Mesenchymal stem cell (in vitro differentiated cells and primary cell): ENCODE data around the gene ARSG.

Experiments used
- DNase-seq: peaks from one replicate; pipeline ENCODE4 v3.0.0-alpha.2; 2013
- H2AFZ ChIP-seq: one replicate; pipeline ENCODE4 v1.6.1; 2013; ENCODE audit warnings: low read depth, mild to moderate bottlenecking, control low read depth, inconsistent platforms, low read length, moderate library complexity
- H2AK5ac ChIP-seq: 2 replicates; pipeline ENCODE4 v1.6.1; 2013; ENCODE audit warnings: low read length, moderate library complexity, mild to moderate bottlenecking, inconsistent platforms; ENCODE audit not compliant: severe bottlenecking
- H2BK120ac ChIP-seq: one replicate; pipeline ENCODE4 v1.6.1; 2013; ENCODE audit warnings: low read depth, mild to moderate bottlenecking, inconsistent platforms, low read length, moderate library complexity
- H2BK12ac ChIP-seq, 2 experiments: one replicate each; pipeline ENCODE4 v1.6.1; 2013; ENCODE audit warnings: inconsistent platforms in 2 of 2, low read length in 2 of 2, mild to moderate bottlenecking in 2 of 2, moderate library complexity in 2 of 2, control low read depth in 1 of 2
- H2BK15ac ChIP-seq: one replicate; pipeline ENCODE4 v1.6.1; 2013; ENCODE audit warnings: mild to moderate bottlenecking, low read depth, inconsistent platforms; ENCODE audit not compliant: poor library complexity, severe bottlenecking
- H2BK5ac ChIP-seq: 2 replicates; pipeline ENCODE4 v1.6.1; 2013; ENCODE audit warnings: low read depth, mild to moderate bottlenecking, low read length, control low read depth, inconsistent platforms; ENCODE audit not compliant: poor library complexity, severe bottlenecking
- H3K14ac ChIP-seq, 2 experiments: one replicate each; pipeline ENCODE4 v1.6.1; 2013; ENCODE audit warnings: inconsistent platforms in 2 of 2, low read length in 2 of 2, control low read depth in 1 of 2, mild to moderate bottlenecking in 1 of 2, moderate library complexity in 1 of 2
- H3K18ac ChIP-seq, 2 experiments: one replicate each; pipeline ENCODE4 v1.6.1; 2013; ENCODE audit warnings: inconsistent platforms in 2 of 2, low read length in 2 of 2, control low read depth in 1 of 2, low read depth in 1 of 2, mild to moderate bottlenecking in 1 of 2
- H3K23ac ChIP-seq, 2 experiments: one replicate each; pipeline ENCODE4 v1.6.1; 2013; ENCODE audit warnings: inconsistent platforms in 2 of 2, low read length in 2 of 2, mild to moderate bottlenecking in 2 of 2, moderate library complexity in 2 of 2, control low read depth in 1 of 2
- H3K27ac ChIP-seq: 2 replicates; pipeline ENCODE4 v1.5.1; 2013; ENCODE audit warnings: mild to moderate bottlenecking, moderate library complexity, low read length, control low read depth, inconsistent platforms; ENCODE audit not compliant: poor library complexity, severe bottlenecking
- H3K27me3 ChIP-seq, 2 experiments: 2 replicates each; pipeline versions ENCODE4 v1.6.1 to v1.7.0; 2013; ENCODE audit warnings: low read length in 2 of 2, mild to moderate bottlenecking in 2 of 2, moderate library complexity in 2 of 2, control low read depth in 1 of 2, inconsistent platforms in 1 of 2; ENCODE audit not compliant: control insufficient read depth in 1 of 2, insufficient read depth in 1 of 2
- H3K36me3 ChIP-seq, 2 experiments: 2 replicates each; pipeline versions ENCODE4 v1.6.1 to v1.7.0; 2013; ENCODE audit warnings: low read length in 2 of 2, control low read depth in 1 of 2, inconsistent platforms in 1 of 2, low read depth in 1 of 2, mild to moderate bottlenecking in 1 of 2; ENCODE audit not compliant: insufficient read depth in 2 of 2, control insufficient read depth in 1 of 2
- H3K4ac ChIP-seq, 2 experiments: one replicate each; pipeline ENCODE4 v1.6.1; 2013; ENCODE audit warnings: inconsistent platforms in 2 of 2, low read length in 2 of 2, mild to moderate bottlenecking in 2 of 2, moderate library complexity in 2 of 2, control low read depth in 1 of 2, low read depth in 1 of 2
- H3K4me1 ChIP-seq: 2 replicates; pipeline ENCODE4 v1.6.1; 2013; ENCODE audit warnings: low read depth, low read length, control low read depth; ENCODE audit not compliant: control insufficient read depth, insufficient read depth
- H3K4me2 ChIP-seq: 2 replicates; pipeline ENCODE4 v1.6.1; 2013; ENCODE audit warnings: low read length, mild to moderate bottlenecking, inconsistent platforms; ENCODE audit not compliant: poor library complexity, severe bottlenecking
- H3K4me3 ChIP-seq, 2 experiments: 2 replicates each; pipeline versions ENCODE4 v1.5.1 to v1.7.0; 2013; ENCODE audit warnings: low read length in 2 of 2, mild to moderate bottlenecking in 2 of 2, control low read depth in 1 of 2, low read depth in 1 of 2; ENCODE audit not compliant: insufficient read depth in 1 of 2
- H3K79me1 ChIP-seq: replicated peaks from 2 replicates; pipeline ENCODE4 v1.6.1; 2013; ENCODE audit warnings: mild to moderate bottlenecking, control low read depth, low read length, inconsistent platforms; ENCODE audit not compliant: poor library complexity, severe bottlenecking
- H3K9ac ChIP-seq: 2 replicates; pipeline ENCODE4 v1.7.0; 2013; ENCODE audit warnings: mild to moderate bottlenecking, low read length, moderate library complexity
- H3K9me3 ChIP-seq: 2 replicates; pipeline ENCODE4 v1.7.0; 2013; ENCODE audit warnings: mild to moderate bottlenecking, low read length; ENCODE audit not compliant: control insufficient read depth
- H4K8ac ChIP-seq: one replicate; pipeline ENCODE4 v1.6.1; 2013; ENCODE audit warnings: inconsistent platforms, mild to moderate bottlenecking, low read length, moderate library complexity
- H4K91ac ChIP-seq: one replicate; pipeline ENCODE4 v1.6.1; 2013; ENCODE audit warnings: mild to moderate bottlenecking, low read length, inconsistent platforms
- WGBS: methylation state at CpG from one replicate; pipeline ENCODE4 v1.1.7; 2013; ENCODE audit warnings: mixed read lengths; 5-methylcytosine and 5-hydroxymethylcytosine counted together

The ARSG gene

DNA sequence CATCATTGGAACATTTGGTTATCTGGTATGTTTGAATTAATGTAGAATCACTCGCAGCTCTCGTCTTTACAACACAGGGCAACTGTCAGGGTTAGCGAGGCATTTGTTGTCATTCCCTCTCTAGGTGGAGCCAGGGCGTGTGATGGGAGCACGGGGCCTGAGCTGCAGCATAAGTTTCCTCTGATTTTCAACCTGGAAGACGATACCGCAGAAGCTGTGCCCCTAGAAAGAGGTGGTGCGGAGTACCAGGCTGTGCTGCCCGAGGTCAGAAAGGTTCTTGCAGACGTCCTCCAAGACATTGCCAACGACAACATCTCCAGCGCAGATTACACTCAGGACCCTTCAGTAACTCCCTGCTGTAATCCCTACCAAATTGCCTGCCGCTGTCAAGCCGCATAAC lies 128.8 kb downstream of the ARSG start:
- Histone ChIP-seq H2BK15ac (no peak overlapping the region), H2AFZ (no peak overlapping the region), H3K4ac (no peak overlapping the region), H3K23ac (no peak overlapping the region), H3K79me1 (no peaks in the 10 kb centered on the region), H2BK120ac (no peak overlapping the region), H2BK12ac (no peak overlapping the region), H3K9me3 (peaks cover 37% of the 10 kb centered on the region), H3K36me3 (peaks cover 34 to 65% of the 10 kb centered on the region in 2 experiments), H4K91ac (no peak overlapping the region), H3K4me3 (no peak overlapping the region), H3K14ac (no peak overlapping the region), H4K8ac (no peak overlapping the region), H3K27me3 (no peaks in the 10 kb centered on the region), H3K4me2 (no peak overlapping the region), H2AK5ac (no peak overlapping the region), H3K9ac (no peak overlapping the region), H2BK5ac (no peak overlapping the region), H3K18ac (no peak overlapping the region), H3K4me1 (no peaks in the 10 kb centered on the region), H3K27ac (no peak overlapping the region)
- DNase-seq: no peak
- whole genome bisulfite sequencing: 94% methylated on average over 12 of the region's 14 CpGs

GRCh38 chr17:68421486-68421885 lies 130.2 kb downstream of the ARSG start:
- H2BK120ac ChIP-seq: no peak overlapping the region
- H3K4me1 ChIP-seq: no peaks in the 10 kb centered on the region
- H4K8ac ChIP-seq: no peak overlapping the region
- WGBS: 90% methylated on average over 5 of the region's 9 CpGs
- no peak overlapping the region for H3K14ac ChIP-seq
- H3K4me3 ChIP-seq: no peak overlapping the region
- peaks cover 35% of the 10 kb centered on the region for H3K9me3 ChIP-seq
- H2BK12ac ChIP-seq: no peak overlapping the region
- no peaks in the 10 kb centered on the region for H3K27me3 ChIP-seq
- H3K79me1 ChIP-seq: no peaks in the 10 kb centered on the region
- H3K27ac ChIP-seq: no peak overlapping the region
- H3K4ac ChIP-seq: no peak overlapping the region
- no peak overlapping the region for H4K91ac ChIP-seq
- H2BK15ac ChIP-seq: no peak overlapping the region
- H3K23ac ChIP-seq: no peak overlapping the region
- peaks cover 47 to 79% of the 10 kb centered on the region in 2 experiments for H3K36me3 ChIP-seq
- H2AK5ac ChIP-seq: no peak overlapping the region
- H3K4me2 ChIP-seq: no peak overlapping the region
- no peak overlapping the region for H2AFZ ChIP-seq
- no peak overlapping the region for H2BK5ac ChIP-seq
- H3K9ac ChIP-seq: no peak overlapping the region
- no peak for DNase-seq
- H3K18ac ChIP-seq: no peak overlapping the region

DNA sequence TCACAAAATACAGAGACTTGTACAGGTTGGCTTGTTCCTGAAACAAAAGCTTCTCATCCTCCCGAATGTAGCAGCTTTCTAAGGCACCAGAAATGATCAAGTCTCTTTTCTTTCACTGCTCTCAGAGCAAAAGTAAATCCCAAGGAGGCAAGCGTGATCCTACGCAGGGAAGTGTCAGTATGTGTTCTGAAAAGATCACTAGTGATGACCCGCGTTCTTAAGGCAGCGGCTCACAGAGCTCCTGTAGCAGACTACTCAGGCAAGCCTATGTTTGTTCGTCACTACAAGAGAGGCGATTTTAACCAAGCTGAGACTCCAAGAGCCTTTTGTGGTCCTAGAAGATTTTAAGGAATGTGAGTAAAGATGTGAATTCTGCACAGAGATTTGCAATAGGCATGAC lies 131.5 kb downstream of the ARSG start:
- no peak overlapping the region for H2BK15ac ChIP-seq
- H2BK12ac ChIP-seq: no peak overlapping the region
- H2BK120ac ChIP-seq: no peak overlapping the region
- no peak for DNase-seq
- H3K27me3 ChIP-seq: no peaks in the 10 kb centered on the region
- H4K8ac ChIP-seq: peak overlapping the region; percentile 40
- H3K23ac ChIP-seq: no peak overlapping the region
- H4K91ac ChIP-seq: no peak overlapping the region
- no peak overlapping the region for H3K18ac ChIP-seq
- no peak overlapping the region for H2BK5ac ChIP-seq
- peaks cover 32% of the 10 kb centered on the region for H3K9me3 ChIP-seq
- H3K36me3 ChIP-seq: peaks cover 58 to 93% of the 10 kb centered on the region in 2 experiments
- no peak overlapping the region for H3K27ac ChIP-seq
- 99% methylated on average over 8 of the region's 8 CpGs for WGBS
- H2AK5ac ChIP-seq: no peak overlapping the region
- no peak overlapping the region for H2AFZ ChIP-seq
- H3K79me1 ChIP-seq: no peaks in the 10 kb centered on the region
- no peak overlapping the region for H3K4ac ChIP-seq
- H3K9ac ChIP-seq: no peak overlapping the region
- H3K4me1 ChIP-seq: no peaks in the 10 kb centered on the region
- no peak overlapping the region for H3K4me2 ChIP-seq
- H3K4me3 ChIP-seq: no peak overlapping the region
- H3K14ac ChIP-seq: no peak overlapping the region

GRCh38 chr17:68423251-68423650 lies 132.0 kb downstream of the ARSG start:
- no peak overlapping the region for H2AFZ ChIP-seq
- no peak overlapping the region for H2AK5ac ChIP-seq
- H3K18ac ChIP-seq: no peak overlapping the region
- H4K91ac ChIP-seq: no peak overlapping the region
- H3K9me3 ChIP-seq: peaks cover 28% of the 10 kb centered on the region
- H3K27ac ChIP-seq: no peak overlapping the region
- H2BK5ac ChIP-seq: no peak overlapping the region
- H2BK12ac ChIP-seq: no peak overlapping the region
- no peak overlapping the region for H2BK120ac ChIP-seq
- H3K36me3 ChIP-seq: peaks cover 63 to 95% of the 10 kb centered on the region in 2 experiments
- no peak overlapping the region for H3K14ac ChIP-seq
- no peak overlapping the region for H3K4me2 ChIP-seq
- no peaks in the 10 kb centered on the region for H3K4me1 ChIP-seq
- H3K79me1 ChIP-seq: no peaks in the 10 kb centered on the region
- H3K27me3 ChIP-seq: no peaks in the 10 kb centered on the region
- no peak overlapping the region for H3K23ac ChIP-seq
- H3K9ac ChIP-seq: no peak overlapping the region
- no peak overlapping the region for H3K4me3 ChIP-seq
- H3K4ac ChIP-seq: no peak overlapping the region
- no peak overlapping the region for H4K8ac ChIP-seq
- 97% methylated on average over 3 of the region's 3 CpGs for WGBS
- H2BK15ac ChIP-seq: no peak overlapping the region
- no peak for DNase-seq
